ENCODE data around the gene CYB5R3.
"Not testable (repeated sequence)": the region's sequence is repeated elsewhere in the genome, so short reads cannot be mapped to it uniquely, and the experiment has no call there.

Gene CYB5R3

GRCh38 chr22:42673898-42674401 is 24.8 kb upstream of the CYB5R3 start:
- TF ChIP-seq, protein P1, sequence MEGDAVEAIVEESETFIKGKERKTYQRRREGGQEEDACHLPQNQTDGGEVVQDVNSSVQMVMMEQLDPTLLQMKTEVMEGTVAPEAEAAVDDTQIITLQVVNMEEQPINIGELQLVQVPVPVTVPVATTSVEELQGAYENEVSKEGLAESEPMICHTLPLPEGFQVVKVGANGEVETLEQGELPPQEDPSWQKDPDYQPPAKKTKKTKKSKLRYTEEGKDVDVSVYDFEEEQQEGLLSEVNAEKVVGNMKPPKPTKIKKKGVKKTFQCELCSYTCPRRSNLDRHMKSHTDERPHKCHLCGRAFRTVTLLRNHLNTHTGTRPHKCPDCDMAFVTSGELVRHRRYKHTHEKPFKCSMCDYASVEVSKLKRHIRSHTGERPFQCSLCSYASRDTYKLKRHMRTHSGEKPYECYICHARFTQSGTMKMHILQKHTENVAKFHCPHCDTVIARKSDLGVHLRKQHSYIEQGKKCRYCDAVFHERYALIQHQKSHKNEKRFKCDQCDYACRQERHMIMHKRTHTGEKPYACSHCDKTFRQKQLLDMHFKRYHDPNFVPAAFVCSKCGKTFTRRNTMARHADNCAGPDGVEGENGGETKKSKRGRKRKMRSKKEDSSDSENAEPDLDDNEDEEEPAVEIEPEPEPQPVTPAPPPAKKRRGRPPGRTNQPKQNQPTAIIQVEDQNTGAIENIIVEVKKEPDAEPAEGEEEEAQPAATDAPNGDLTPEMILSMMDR (IDR thresholded peaks at IDR 0.05), result no peak
- TF ChIP-seq ZFX (IDR thresholded peaks at IDR 0.05; ENCODE audit: borderline replicate concordance), result no peak
- no peak overlapping the region for H3K27ac ChIP-seq

GRCh38 chr22:42673071-42673470 is 23.9 kb upstream of the CYB5R3 start:
- not testable (repeated sequence) for H3K27ac ChIP-seq

- no peak for TF ChIP-seq ZFX (IDR thresholded peaks at IDR 0.05; ENCODE audit: borderline replicate concordance)
- TF ChIP-seq, protein P1 (IDR thresholded peaks at IDR 0.05), result no peak
Measured at GRCh38 chr22:42670921-42671709, 21.9 kb upstream of the CYB5R3 start.

DNA sequence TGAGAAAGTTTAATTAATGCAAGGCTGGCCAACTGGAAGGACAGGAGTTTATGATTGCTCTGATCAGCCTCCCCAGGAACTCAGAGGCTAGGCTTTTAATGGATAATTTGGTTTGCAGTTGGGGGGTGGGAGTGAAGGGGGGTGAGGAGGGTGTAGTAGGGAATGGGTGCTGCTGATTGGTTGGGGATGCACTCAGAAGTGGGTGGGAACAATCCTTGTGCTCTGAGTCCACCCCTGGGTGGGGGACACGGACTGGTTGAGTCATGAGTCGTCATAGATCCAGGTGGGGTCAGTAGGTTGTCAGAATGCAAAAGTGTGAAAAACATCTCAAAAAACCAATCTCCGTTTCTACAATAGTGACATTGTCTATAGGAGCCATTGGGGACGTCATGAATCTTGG is 20.9 kb upstream of the CYB5R3 start:
- no peak overlapping the region for H3K27ac ChIP-seq
- no peak for TF ChIP-seq ZFX (IDR thresholded peaks at IDR 0.05; ENCODE audit: borderline replicate concordance)
- TF ChIP-seq, protein P1 (IDR thresholded peaks at IDR 0.05), result no peak

More at GRCh38 chr22:42670921-42671709, 21.9 kb upstream of the CYB5R3 start:
- H3K27ac ChIP-seq, result no peak overlapping the region

GRCh38 chr22:42666393-42666792 is 17.2 kb upstream of the CYB5R3 start:
- H3K27ac ChIP-seq, result not testable (repeated sequence)

- H3K27ac ChIP-seq, result no peak overlapping the region
- TF ChIP-seq, protein P1 (IDR thresholded peaks at IDR 0.05), result no peak
- TF ChIP-seq ZFX (IDR thresholded peaks at IDR 0.05; ENCODE audit: borderline replicate concordance), result no peak
Measured at GRCh38 chr22:42664976-42665831, 16.0 kb upstream of the CYB5R3 start.

- no peak for TF ChIP-seq ZFX (IDR thresholded peaks at IDR 0.05; ENCODE audit: borderline replicate concordance)
- TF ChIP-seq, protein P1 (IDR thresholded peaks at IDR 0.05), result peak; percentile 94
- no peak overlapping the region for H3K27ac ChIP-seq
Measured at GRCh38 chr22:42661985-42662831, 13.0 kb upstream of the CYB5R3 start.

Data from 22Rv1 (cell line).